SK-N-SH treated with all-trans-retinoic acid at 6 μM for 48 hours (cell line): ENCODE measurements around the gene VILL.

ENCODE experiments used
- ARNTL ChIP-seq: fragments of 450-650 bp; formaldehyde crosslinking; IDR thresholded peaks from 2 replicates; pipeline ENCODE4 v1.5.0; 2020; ENCODE audit warnings: low read depth, mild to moderate bottlenecking, moderate library complexity, borderline replicate concordance
- ISL1 ChIP-seq: fragments of 250-450 bp; sonication (Bioruptor Pico); IDR thresholded peaks from 2 replicates; pipeline ENCODE4 v2.1.2; 2022; ENCODE audit warnings: mild to moderate bottlenecking, moderate library complexity

DNA sequence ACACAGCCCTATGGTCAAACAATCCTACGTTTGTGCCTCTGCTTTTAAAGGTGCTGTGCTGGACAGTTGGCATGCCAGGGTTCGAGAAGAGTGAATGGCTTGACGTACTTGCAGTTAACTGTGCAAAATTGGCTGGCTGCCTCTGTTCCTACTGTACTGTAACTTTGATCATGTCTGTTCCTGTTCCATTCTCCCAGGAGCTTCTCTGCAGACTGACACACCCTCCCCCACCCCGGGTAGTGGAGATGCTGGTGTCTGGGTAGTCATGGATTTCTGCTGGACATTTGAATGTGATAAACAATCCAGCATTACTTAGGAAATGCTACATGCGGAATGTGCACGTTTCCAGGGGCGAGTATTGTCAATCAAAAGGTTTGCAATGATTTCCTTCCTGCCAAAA lies 6.5 kb upstream of the VILL start:
- TF ChIP-seq ISL1 = no peak
- TF ChIP-seq ARNTL = no peak
